Ishikawa (cell line): ENCODE data around the gene SLC2A4.

Experiments
- CEBPB ChIP-seq: IDR thresholded peaks from 2 replicates; pipeline ENCODE4 v1.6.1; 2012
- CREB1 ChIP-seq: IDR thresholded peaks from 2 replicates; pipeline ENCODE4 v1.6.1; 2012; ENCODE audit warnings: low read depth
- EGR1 ChIP-seq: IDR thresholded peaks from 2 replicates; pipeline ENCODE4 v1.6.1; 2012
- EP300 ChIP-seq: IDR thresholded peaks from 2 replicates; pipeline ENCODE4 v1.6.1; 2012; ENCODE audit warnings: borderline replicate concordance
- FOXM1 ChIP-seq: IDR thresholded peaks from 2 replicates; pipeline ENCODE4 v1.6.1; 2012; ENCODE audit warnings: low read depth, borderline replicate concordance
- MAX ChIP-seq: IDR thresholded peaks from 2 replicates; pipeline ENCODE4 v1.6.1; 2012
- NFIC ChIP-seq: IDR thresholded peaks from 2 replicates; pipeline ENCODE4 v1.6.1; 2012
- RAD21 ChIP-seq: IDR thresholded peaks from 2 replicates; pipeline ENCODE4 v1.6.1; 2012; ENCODE audit warnings: low read depth
- REST ChIP-seq: IDR thresholded peaks from 2 replicates; pipeline ENCODE4 v1.6.1; 2012; ENCODE audit warnings: low read depth, mild to moderate bottlenecking
- TAF1 ChIP-seq: IDR thresholded peaks from 2 replicates; pipeline ENCODE4 v1.6.1; 2012; ENCODE audit warnings: low read depth, mild to moderate bottlenecking
- TCF12 ChIP-seq: IDR thresholded peaks from 2 replicates; pipeline ENCODE4 v1.6.1; 2012; ENCODE audit warnings: low read depth
- TEAD4 ChIP-seq: IDR thresholded peaks from 2 replicates; pipeline ENCODE4 v1.6.1; 2012
- YY1 ChIP-seq: IDR thresholded peaks from 2 replicates; pipeline ENCODE4 v1.6.1; 2012; ENCODE audit warnings: low read depth
- ZBTB7A ChIP-seq: IDR thresholded peaks from 2 replicates; pipeline ENCODE4 v1.6.1; 2012; ENCODE audit warnings: low read depth
- TF ChIP-seq, protein P1 (sequence below): IDR thresholded peaks from 2 replicates; pipeline ENCODE4 v1.6.1; 2012

SLC2A4 gene

GRCh38 chr17:7240375-7240774 lies 41.1 kb upstream of the SLC2A4 start:
- TF ChIP-seq REST (no peak), FOXM1 (no peak), MAX (no peak), TEAD4 (no peak), YY1 (no peak), CEBPB (no peak), NFIC (no peak), EGR1 (no peak), ZBTB7A (no peak), TAF1 (no peak), EP300 (no peak)
- TF ChIP-seq, protein P1, sequence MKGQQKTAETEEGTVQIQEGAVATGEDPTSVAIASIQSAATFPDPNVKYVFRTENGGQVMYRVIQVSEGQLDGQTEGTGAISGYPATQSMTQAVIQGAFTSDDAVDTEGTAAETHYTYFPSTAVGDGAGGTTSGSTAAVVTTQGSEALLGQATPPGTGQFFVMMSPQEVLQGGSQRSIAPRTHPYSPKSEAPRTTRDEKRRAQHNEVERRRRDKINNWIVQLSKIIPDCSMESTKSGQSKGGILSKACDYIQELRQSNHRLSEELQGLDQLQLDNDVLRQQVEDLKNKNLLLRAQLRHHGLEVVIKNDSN: no peak

GRCh38 chr17:7241090-7241733 lies 40.3 kb upstream of the SLC2A4 start:
- TF ChIP-seq REST: no peak
- TF ChIP-seq, protein P1: no peak
- no peak for TF ChIP-seq YY1
- no peak for TF ChIP-seq CREB1
- TF ChIP-seq RAD21: no peak

DNA sequence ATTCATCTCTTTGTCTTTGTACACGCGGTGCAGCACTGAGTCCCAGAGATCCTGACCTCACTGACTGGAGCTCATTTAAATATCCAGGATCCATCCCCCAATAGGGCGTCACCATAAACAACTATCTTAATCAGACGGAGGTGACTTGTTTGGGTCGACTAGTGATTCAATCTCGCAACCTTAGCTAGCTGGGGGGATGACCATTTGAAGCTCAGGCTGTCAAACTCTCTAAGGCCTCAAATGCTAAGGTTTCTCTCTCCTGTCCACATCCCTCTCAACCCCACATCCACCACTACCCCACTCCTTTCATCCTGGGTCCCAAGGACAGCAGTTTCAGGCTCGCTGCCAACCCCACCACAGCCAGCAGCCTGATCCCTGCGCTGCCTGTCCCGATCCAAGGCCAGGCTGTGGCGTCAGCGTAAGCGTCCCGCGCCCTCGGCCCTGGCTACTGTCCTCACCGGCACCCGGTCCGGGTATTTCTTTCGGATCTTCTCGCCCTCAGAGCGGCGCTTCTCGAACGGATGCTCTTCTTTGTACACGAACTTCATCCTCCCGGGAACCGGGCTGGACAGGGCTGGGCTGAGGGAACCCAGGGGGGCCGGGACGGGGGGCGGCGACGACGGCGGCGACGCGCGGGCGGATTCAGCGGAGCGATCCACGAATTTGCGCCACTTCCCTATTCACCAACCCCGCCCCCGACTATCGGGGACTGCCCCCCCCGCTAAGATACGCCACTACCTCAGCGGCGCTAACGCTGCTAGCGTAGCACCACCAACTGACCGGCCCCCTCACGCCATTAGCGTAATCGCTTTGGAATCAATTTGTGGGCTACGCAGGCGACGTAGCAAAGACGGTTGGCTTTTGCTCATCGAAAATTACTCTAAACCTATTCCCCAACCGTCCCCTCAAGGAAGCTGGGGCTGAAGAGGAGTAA lies 39.5 kb upstream of the SLC2A4 start, which contains the start of gene GABARAP:
TSS of gene GABARAP (minus strand) at position 667 of the 934 bp plus-strand sequence. CDS start at position 548, 119 bp downstream.
- TF ChIP-seq YY1 (peak; percentile 28; the same call in 1 of the 2 replicates), RAD21 (no peak), CEBPB (no peak), EGR1 (peak; percentile 72), TAF1 (no peak; the same call in 1 of the 2 replicates), CREB1 (0 out of 2 replicates have a peak, but pooled peaks have one; percentile 21), NFIC (no peak), ZBTB7A (peak; percentile 79; the same call in 1 of the 2 replicates)
- TF ChIP-seq, protein P1: peak; percentile 89

DNA sequence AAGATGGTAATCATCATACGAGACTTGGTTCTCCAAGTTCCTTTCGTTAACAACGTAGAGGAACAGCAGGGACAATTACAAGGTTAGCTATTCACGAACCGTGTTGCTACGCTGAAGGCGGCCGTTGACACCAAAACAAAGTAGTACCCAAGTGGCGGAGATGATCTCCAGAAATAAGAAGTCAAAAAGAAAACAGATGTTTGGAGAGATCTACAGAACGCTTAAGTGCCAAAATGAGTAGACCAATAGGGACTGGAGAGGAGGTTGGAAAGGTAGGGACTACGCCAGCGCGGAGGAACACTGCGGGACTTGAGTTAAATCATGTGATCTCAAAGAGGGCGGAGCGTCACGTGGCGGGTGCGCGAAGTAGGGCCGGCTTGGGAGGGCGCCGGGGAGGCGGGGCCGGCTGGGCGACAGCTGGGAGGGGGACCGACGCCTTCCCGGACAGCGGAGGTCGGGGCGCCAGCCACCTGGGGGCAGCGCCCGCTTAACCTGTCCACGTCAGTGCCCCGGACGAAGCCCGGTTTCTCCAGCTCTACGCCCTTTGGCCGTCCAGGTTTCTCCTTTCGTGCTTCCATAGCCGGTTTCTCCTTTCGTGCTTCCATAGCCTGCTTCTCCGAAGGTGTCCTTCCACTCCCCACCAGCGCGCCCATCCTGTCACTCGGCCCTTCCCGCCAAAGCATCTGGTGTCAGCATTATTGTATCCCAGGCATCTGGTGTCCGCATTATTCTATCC lies 38.6 kb upstream of the SLC2A4 start:
- peak; percentile 42; the same call in 1 of the 2 replicates for TF ChIP-seq FOXM1
- peak; percentile 51; the same call in 1 of the 2 replicates for TF ChIP-seq EP300
- TF ChIP-seq YY1: peak; percentile 66; the same call in 1 of the 2 replicates
- no peak; the same call in 1 of the 2 replicates for TF ChIP-seq TAF1
- no peak; the same call in 1 of the 2 replicates for TF ChIP-seq ZBTB7A
- peak; percentile 36; the same call in 1 of the 2 replicates for TF ChIP-seq EGR1
- peak; percentile 55 for TF ChIP-seq NFIC
- peak; percentile 68; the same call in 1 of the 2 replicates for TF ChIP-seq TCF12
- TF ChIP-seq RAD21: no peak
- no peak; the same call in 1 of the 2 replicates for TF ChIP-seq TEAD4
- TF ChIP-seq CREB1: peak; percentile 52; the same call in 1 of the 2 replicates
- TF ChIP-seq CEBPB: 0 out of 2 replicates have a peak, but pooled peaks have one; percentile 33
- no peak for TF ChIP-seq REST
- TF ChIP-seq, protein P1: peak; percentile 100
- TF ChIP-seq MAX: peak; percentile 89
